A549 (cell line): Measurements from ENCODE around the gene WFDC5. TPM values are rescaled to one million over a fixed set of nuclear protein-coding genes. Genes with fewer than 3 reads are reported as not detected.
A peak's percentile ranks its signal among the peaks of the same experiment; 100 is the strongest.
"Not testable (repeated sequence)": the region's sequence is repeated elsewhere in the genome, so short reads cannot be mapped to it uniquely, and the experiment has no call there.

Source experiments
- ATAC-seq, 2 experiments: fragments of 200-7000 bp in 1 of 2; fragments of >200 bp in 1 of 2; cut with Nextera tagmentation in 1 of 2; cut with Tn5 transposase in 1 of 2; 3 replicates each; pipeline versions ENCODE4 v1.8.0 to v1.9.1; 2018 to 2020; ENCODE audit warnings: mild to moderate bottlenecking in 1 of 2, moderate library complexity in 1 of 2
- CTCF ChIA-PET: fragments of 300-600 bp; sonication (Branson Sonifier 250); formaldehyde crosslinking; extraction: SDS; loops from one replicate; lab custom pipeline; 2021; ENCODE audit warnings: antibody characterized with exemption, inconsistent platforms; lab: Yijun Ruan, JAX
- POLR2A ChIA-PET: fragments of 350-600 bp; formaldehyde crosslinking; extraction: SDS; loops from one replicate; lab custom pipeline; 2021; ENCODE audit warnings: antibody characterized with exemption, inconsistent platforms; lab: Yijun Ruan, JAX
- DNase-seq, 2 experiments: peaks; one replicate each; pipeline versions ENCODE4 v3.0.0 to v3.0.0-alpha.2; 2011 to 2016; ENCODE audit warnings: low read depth in 1 of 2, low spot score in 1 of 2
- FAIRE-seq: peaks from 2 replicates; lab custom pipeline; 2011; peaks lifted over from hg19 to GRCh38; lab: Jason Lieb, UNC
- H3K27ac ChIP-seq, 2 experiments: fragments of >200 bp; sonication (Bioruptor Twin); formaldehyde crosslinking; 3 replicates each; pipeline ENCODE4 v1.5.1; 2016 to 2017
- H3K4me1 ChIP-seq: fragments of >200 bp; sonication (Bioruptor Twin); formaldehyde crosslinking; 3 replicates; pipeline ENCODE4 v1.6.1; 2016
- H3K4me2 ChIP-seq: fragments of >200 bp; sonication (Bioruptor Twin); formaldehyde crosslinking; 3 replicates; pipeline ENCODE4 v1.6.1; 2016
- H3K4me3 ChIP-seq: fragments of >200 bp; sonication (Bioruptor Twin); formaldehyde crosslinking; 3 replicates; pipeline ENCODE4 v1.5.1; 2016
- H3K9me3 ChIP-seq: fragments of >200 bp; sonication (Bioruptor Twin); formaldehyde crosslinking; 3 replicates; pipeline ENCODE4 v1.6.1; 2016
- ATOH8 ChIP-seq: fragments of 250-450 bp; sonication (Bioruptor Pico); IDR thresholded peaks from 2 replicates; pipeline ENCODE4 v1.5.0; 2020; ENCODE audit warnings: low read depth, mild to moderate bottlenecking, moderate library complexity
- BHLHE40 ChIP-seq: IDR thresholded peaks from 2 replicates; pipeline ENCODE4 v1.6.1; 2012; ENCODE audit warnings: low read depth, low read length, inconsistent platforms
- CEBPB ChIP-seq, 2 experiments: fragments of >200 bp in 1 of 2; sonication (Bioruptor Twin) in 1 of 2; formaldehyde crosslinking in 1 of 2; IDR thresholded peaks; 2 replicates each; pipeline ENCODE4 v1.6.1; 2012 to 2016
- CHD4 ChIP-seq: fragments of 200-600 bp; sonication (generic); IDR thresholded peaks from 2 replicates; pipeline ENCODE4 v1.6.1; 2016; ENCODE audit warnings: antibody characterized with exemption, mild to moderate bottlenecking, borderline replicate concordance
- CTCF ChIP-seq: fragments of >200 bp; sonication (Bioruptor Twin); formaldehyde crosslinking; IDR thresholded peaks from 3 replicates; pipeline ENCODE4 v1.5.1; 2016
- E2F6 ChIP-seq: IDR thresholded peaks from 2 replicates; pipeline ENCODE4 v1.6.1; 2012; ENCODE audit warnings: low read depth, borderline replicate concordance
- EP300 ChIP-seq, 2 experiments: fragments of >200 bp; sonication (Bioruptor Twin); formaldehyde crosslinking; IDR thresholded peaks; 2 replicates in 1 of 2; 3 replicates in 1 of 2; pipeline ENCODE4 v1.6.1; 2016 to 2017
- HOXA7 ChIP-seq: fragments of 250-450 bp; sonication (Bioruptor Pico); IDR thresholded peaks from 2 replicates; pipeline ENCODE4 v1.5.0; 2020; ENCODE audit warnings: mild to moderate bottlenecking, moderate library complexity
- KDM5A ChIP-seq: fragments of 200-600 bp; sonication (generic); IDR thresholded peaks from 2 replicates; pipeline ENCODE4 v1.6.1; 2016; ENCODE audit warnings: antibody characterized with exemption, mild to moderate bottlenecking
- MAX ChIP-seq: IDR thresholded peaks from 2 replicates; pipeline ENCODE4 v1.6.1; 2012
- PBX3 ChIP-seq: IDR thresholded peaks from 2 replicates; pipeline ENCODE4 v1.6.1; 2012
- PHF8 ChIP-seq: fragments of 200-600 bp; sonication (generic); IDR thresholded peaks from 2 replicates; pipeline ENCODE4 v1.6.1; 2016; ENCODE audit warnings: low read depth, mild to moderate bottlenecking, antibody characterized with exemption, moderate library complexity, borderline replicate concordance
- POLR2AphosphoS2 ChIP-seq: conservative IDR thresholded peaks from 2 replicates; pipeline ENCODE4 v1.6.1; 2012; ENCODE audit warnings: low read length, improper control_type of control experiment, inconsistent platforms
- RNF2 ChIP-seq: fragments of 200-600 bp; sonication (generic); IDR thresholded peaks from 2 replicates; pipeline ENCODE4 v1.6.1; 2016; ENCODE audit warnings: low read depth, mild to moderate bottlenecking, antibody characterized with exemption, moderate library complexity, borderline replicate concordance
- SREBF2 ChIP-seq: fragments of 450-650 bp; IDR thresholded peaks from 2 replicates; pipeline ENCODE4 v1.6.1; 2014; ENCODE audit warnings: mild to moderate bottlenecking, moderate library complexity
- TFCP2L1 ChIP-seq: fragments of 250-450 bp; sonication (Bioruptor Pico); IDR thresholded peaks from 2 replicates; pipeline ENCODE4 v1.5.0; 2021; ENCODE audit warnings: mild to moderate bottlenecking
- ZFP36 ChIP-seq: fragments of 450-650 bp; IDR thresholded peaks from 2 replicates; pipeline ENCODE4 v1.6.1; 2014; ENCODE audit warnings: borderline replicate concordance; ENCODE audit not compliant: partially characterized antibody
- ZNF302 ChIP-seq: fragments of 250-450 bp; sonication (Bioruptor Pico); IDR thresholded peaks from 2 replicates; pipeline ENCODE4 v1.9.0; 2021; ENCODE audit warnings: inconsistent platforms, mild to moderate bottlenecking, moderate library complexity
- WGBS: methylation state at CpG from one replicate; pipeline ENCODE4 v1.1.6; 2017; ENCODE audit errors: missing lambda C conversion rate; 5-methylcytosine and 5-hydroxymethylcytosine counted together
- polyA plus RNA-seq, 4 experiments: library from polyadenylated mRNA; depleted of rRNA in 3 of 4; stranded (reverse); fragments of >200 nt; fragmentation: RNase III in 1 of 4; extraction: RNeasy Plus Mini Kit Qiagen cat#74134 plus additional on column Dnase treatment in 1 of 4; gene quantifications; 2 replicates in 3 of 4; 3 replicates in 1 of 4; pipeline ENCODE4 v1.2.3, GENCODE V29; 2011 to 2017

Gene WFDC5
- polyA plus RNA-seq, 2 of the 4 experiments (the other 2 are of a cell fraction), result not detected

GRCh38 chr20:45157962-45158361 lies 43.0 kb upstream of the WFDC5 start:
- FAIRE-seq (no peak), ATAC-seq (no peak), DNase-seq (peak in 1 of 2 experiments; percentile 16)
- H3K27ac ChIP-seq, result no peak overlapping the region
- CTCF ChIA-PET, result interaction anchor here (0.6 to 1.5 kb wide), 2 partner anchors 13 to 28 kb away, joined by 3 to 4 read pairs; no protein-coding TSS in a partner anchor
- H3K4me2 ChIP-seq, result no peak overlapping the region
- 0% methylated on average over 1 of the region's 1 CpG for WGBS
- TF ChIP-seq TFCP2L1 (CRISPR knock-in tag) (no peak), ZNF302 (CRISPR knock-in tag) (no peak), CTCF (no peak), RNF2 (no peak), SREBF2 (no peak)
- no peak overlapping the region for H3K4me3 ChIP-seq
- H3K4me1 ChIP-seq, result no peaks in the 10 kb centered on the region
- H3K9me3 ChIP-seq, result no peaks in the 10 kb centered on the region
- POLR2A ChIA-PET, result no interaction called here

- POLR2A ChIA-PET, result no interaction called here
- no peak overlapping the region for H3K27ac ChIP-seq
- CTCF ChIA-PET, result interaction anchor here (1.5 kb wide), 1 partner anchor 27 kb away, joined by 4 read pairs; no protein-coding TSS in a partner anchor
- H3K4me3 ChIP-seq, result no peak overlapping the region
- FAIRE-seq, result no peak
- DNase-seq, result no peak
- TF ChIP-seq ZFP36, result no peak
- TF ChIP-seq CHD4, result no peak
- TF ChIP-seq POLR2AphosphoS2, result no peak
- TF ChIP-seq EP300 (IDR thresholded peaks at IDR 0.05), result no peak
- TF ChIP-seq PHF8, result no peak
- TF ChIP-seq ATOH8 (CRISPR knock-in tag), result no peak
- no peak for TF ChIP-seq KDM5A
- TF ChIP-seq CEBPB (IDR thresholded peaks at IDR 0.05), result no peak
- no peak for TF ChIP-seq HOXA7 (CRISPR knock-in tag)
- no peak for TF ChIP-seq E2F6
- TF ChIP-seq MAX, result no peak
- no peak for TF ChIP-seq TFCP2L1 (CRISPR knock-in tag)
- no peak for TF ChIP-seq PBX3
- TF ChIP-seq BHLHE40, result no peak
- WGBS, result 0% methylated on average over 2 of the region's 2 CpGs
- ATAC-seq, result no peak
- no peak overlapping the region for H3K4me2 ChIP-seq
- no peaks in the 10 kb centered on the region for H3K4me1 ChIP-seq
- no peaks in the 10 kb centered on the region for H3K9me3 ChIP-seq
These were observed 41.7 kb upstream of the WFDC5 start for GRCh38 chr20:45156713-45157112.

- FAIRE-seq, result not testable (repeated sequence)
- WGBS, result 4% methylated on average over 1 of the region's 1 CpG
These were observed 39.8 kb upstream of the WFDC5 start for GRCh38 chr20:45154794-45155193.

More at GRCh38 chr20:45154794-45155193, 39.8 kb upstream of the WFDC5 start:
- H3K27ac ChIP-seq, H3K9me3 ChIP-seq, H3K4me2 ChIP-seq, POLR2A ChIA-PET, H3K4me1 ChIP-seq, DNase-seq, H3K4me3 ChIP-seq, ATAC-seq: not testable (repeated sequence)
- CTCF ChIA-PET, result interaction anchor here (1.8 kb wide), 1 partner anchor 12 kb away, joined by 4 read pairs; no protein-coding TSS in a partner anchor
